Stomach (tissue), 4 donors: ENCODE results near the gene CPAMD8.

Experiments
- CTCF ChIP-seq, 7 experiments: fragments of 450-650 bp in 4 of 7; fragments of 200-600 bp in 3 of 7; sonication (generic) in 3 of 7; IDR thresholded peaks; one replicate each; pipeline ENCODE4 v1.5.1; 2016 to 2019; ENCODE audit warnings: antibody characterized with exemption in 7 of 7, control low read depth in 2 of 7, mild to moderate bottlenecking in 1 of 7
- POLR2A ChIP-seq, 4 donors: fragments of 450-650 bp; IDR thresholded peaks; one replicate each; pipeline ENCODE4 v1.6.1; 2016; ENCODE audit warnings: antibody characterized with exemption in 4 of 4, control low read depth in 2 of 4, mild to moderate bottlenecking in 1 of 4, moderate library complexity in 1 of 4
- POLR2AphosphoS5 ChIP-seq, 3 donors: sonication (generic); formaldehyde crosslinking; IDR thresholded peaks; one replicate each; pipeline ENCODE4 v1.6.1; 2016; ENCODE audit warnings: antibody characterized with exemption in 3 of 3

- TF ChIP-seq CTCF (IDR thresholded peaks at IDR 0.05) (no peak), POLR2AphosphoS5 (IDR thresholded peaks at IDR 0.05) (no peak), POLR2A (IDR thresholded peaks at IDR 0.05) (no peak)
Measured at GRCh38 chr19:17025361-17025760, 1.2 kb downstream of the CPAMD8 start.
